Naive thymus-derived CD4-positive, alpha-beta T cell (primary cell): ENCODE results near the gene TSSC4. TPM values are rescaled to one million over a fixed set of nuclear protein-coding genes. Genes with fewer than 3 reads are reported as not detected.

Experiments
- ATAC-seq: fragments of 150-1000 bp; cut with Tn5 transposase; 2 replicates; pipeline ENCODE4 v1.10.0; 2021; ENCODE audit warnings: mild to moderate bottlenecking, moderate library complexity
- CTCF ChIA-PET: fragments of 350-600 bp; sonication (Branson Sonifier 250); formaldehyde crosslinking; loops from one replicate; lab custom pipeline; 2021; ENCODE audit warnings: antibody characterized with exemption; lab: Charles Lee
- POLR2A ChIA-PET: fragments of 350-600 bp; sonication (Branson Sonifier 250); formaldehyde crosslinking; loops from one replicate; lab custom pipeline; 2021; ENCODE audit warnings: antibody characterized with exemption, inconsistent platforms; lab: Charles Lee
- DNase-seq, 9 donors: peaks; one replicate each; pipeline versions ENCODE4 v3.0.0 to v3.0.0-alpha.2; 2020 to 2022; ENCODE audit warnings: mixed read lengths in 1 of 9
- H3K27ac ChIP-seq: one replicate; pipeline ENCODE4 v1.7.0; 2013; ENCODE audit warnings: mild to moderate bottlenecking, low read depth, low read length, moderate library complexity
- H3K27me3 ChIP-seq, 2 donors: one replicate each; pipeline ENCODE4 v1.7.0; 2013; ENCODE audit warnings: low read length in 2 of 2, mild to moderate bottlenecking in 2 of 2, moderate library complexity in 2 of 2; ENCODE audit not compliant: control insufficient read depth in 2 of 2, insufficient read depth in 2 of 2
- H3K36me3 ChIP-seq, 3 experiments: 1 replicate in 2 of 3; 2 replicates in 1 of 3; pipeline ENCODE4 v1.7.0; 2013; ENCODE audit warnings: low read length in 3 of 3, mild to moderate bottlenecking in 3 of 3, moderate library complexity in 1 of 3; ENCODE audit not compliant: insufficient read depth in 3 of 3, control insufficient read depth in 2 of 3
- H3K4me1 ChIP-seq, 2 donors: one replicate each; pipeline ENCODE4 v1.7.0; 2013; ENCODE audit warnings: low read length in 2 of 2, mild to moderate bottlenecking in 2 of 2, moderate library complexity in 1 of 2; ENCODE audit not compliant: control insufficient read depth in 2 of 2, insufficient read depth in 2 of 2
- H3K4me3 ChIP-seq: 2 replicates; pipeline ENCODE4 v1.7.0; 2013; ENCODE audit warnings: mild to moderate bottlenecking, low read length
- H3K9me3 ChIP-seq, 3 experiments: 1 replicate in 2 of 3; 2 replicates in 1 of 3; pipeline ENCODE4 v1.7.0; 2013; ENCODE audit warnings: low read length in 3 of 3; ENCODE audit not compliant: control insufficient read depth in 2 of 3
- H3K27ac Mint-ChIP-seq, 9 donors: one replicate each; pipeline ENCODE4 v1.8.0; 2020 to 2022; ENCODE audit warnings: mixed read lengths in 9 of 9, mild to moderate bottlenecking in 8 of 9, moderate library complexity in 5 of 9, inconsistent platforms in 2 of 9
- H3K27me3 Mint-ChIP-seq, 5 donors: one replicate each; pipeline ENCODE4 v1.8.0; 2021 to 2022; ENCODE audit warnings: mixed read lengths in 5 of 5, mild to moderate bottlenecking in 1 of 5
- H3K36me3 Mint-ChIP-seq, 5 donors: one replicate each; pipeline ENCODE4 v1.8.0; 2020 to 2022; ENCODE audit warnings: mixed read lengths in 5 of 5, mild to moderate bottlenecking in 3 of 5, inconsistent platforms in 1 of 5
- H3K4me1 Mint-ChIP-seq, 7 donors: one replicate each; pipeline ENCODE4 v1.8.0; 2020 to 2022; ENCODE audit warnings: mixed read lengths in 7 of 7, mild to moderate bottlenecking in 3 of 7, inconsistent platforms in 1 of 7
- H3K4me3 Mint-ChIP-seq, 10 donors: one replicate each; pipeline ENCODE4 v1.8.0; 2020 to 2022; ENCODE audit warnings: mild to moderate bottlenecking in 10 of 10, mixed read lengths in 10 of 10, moderate library complexity in 6 of 10, inconsistent platforms in 2 of 10
- H3K9me3 Mint-ChIP-seq, 11 donors: one replicate each; pipeline ENCODE4 v1.8.0; 2020 to 2022; ENCODE audit warnings: mixed read lengths in 11 of 11, mild to moderate bottlenecking in 4 of 11, inconsistent platforms in 1 of 11, moderate library complexity in 1 of 11
- intact Hi-C, 2 donors: fragments of 100-400 bp; cut with micrococcal nuclease; formaldehyde crosslinking; loops; one replicate each; pipeline ENCODE4 v1.15.1; 2023
- polyA plus RNA-seq, 2 donors: library from polyadenylated mRNA; unstranded; fragments of 300-500 nt; fragmentation: Illumina TruSeq; gene quantifications; one replicate each; pipeline ENCODE4 v1.2.3, GENCODE V29; 2021
- total RNA-seq, 6 experiments: library from RNA in 5 of 6; stranded (reverse) in 5 of 6; gene quantifications; 1 replicate in 5 of 6; 2 replicates in 1 of 6; pipeline ENCODE4 v1.2.3 and lab custom pipeline; 2021 to 2026

TSSC4 gene
- total and polyA plus RNA-seq, 7 experiments from 2014 or later: 43.6 to 83.7 (median 51.7) TPM

GRCh38 chr11:2414616-2415015 lies 14.1 kb downstream of the TSSC4 start:
- peaks cover 0 to 3% (median 0%) of the 10 kb centered on the region in 7 donors for H3K4me1 Mint-ChIP-seq
- no peak overlapping the region for H3K27ac Mint-ChIP-seq
- CTCF ChIA-PET: no interaction called here
- H3K36me3 Mint-ChIP-seq: no peaks in the 10 kb centered on the region
- no peaks in the 10 kb centered on the region for H3K27me3 Mint-ChIP-seq
- H3K9me3 Mint-ChIP-seq: no peaks in the 10 kb centered on the region
- intact Hi-C loops: no loop called here
- ATAC-seq (no peak), DNase-seq (no peak)
- H3K36me3 ChIP-seq: no peaks in the 10 kb centered on the region
- H3K4me3 Mint-ChIP-seq: no peak overlapping the region
- H3K27me3 ChIP-seq: no peaks in the 10 kb centered on the region
- H3K4me3 ChIP-seq: no peak overlapping the region
- no peaks in the 10 kb centered on the region for H3K4me1 ChIP-seq
- POLR2A ChIA-PET: interaction anchor here (1.1 kb wide), 1 partner anchor 112 kb away, joined by 3 read pairs; no protein-coding TSS in a partner anchor
- no peaks in the 10 kb centered on the region for H3K9me3 ChIP-seq
- no peak overlapping the region for H3K27ac ChIP-seq

- DNase-seq (no peak), ATAC-seq (no peak)
- no peak overlapping the region for H3K27ac ChIP-seq
- Mint-ChIP-seq H3K36me3 (no peaks in the 10 kb centered on the region), H3K27ac (no peak overlapping the region), H3K9me3 (no peaks in the 10 kb centered on the region), H3K4me3 (no peak overlapping the region), H3K27me3 (no peaks in the 10 kb centered on the region), H3K4me1 (peaks cover 0 to 3% (median 2%) of the 10 kb centered on the region in 7 donors)
- ChIA-PET CTCF (no interaction called here), POLR2A (interaction anchor here (1.1 kb wide), 1 partner anchor 113 kb away, joined by 3 read pairs; no protein-coding TSS in a partner anchor)
- H3K9me3 ChIP-seq: no peaks in the 10 kb centered on the region
- H3K4me1 ChIP-seq: peaks cover 0 to 2% of the 10 kb centered on the region in 2 donors
- intact Hi-C loops: no loop called here
- no peaks in the 10 kb centered on the region for H3K27me3 ChIP-seq
- H3K4me3 ChIP-seq: no peak overlapping the region
- no peaks in the 10 kb centered on the region for H3K36me3 ChIP-seq
These were observed 14.6 kb downstream of the TSSC4 start for GRCh38 chr11:2415171-2415570.

- H3K4me3 Mint-ChIP-seq: no peak overlapping the region
- ATAC-seq: no peak
- DNase-seq: no peak
- H3K27ac Mint-ChIP-seq: no peak overlapping the region
- H3K36me3 Mint-ChIP-seq: no peaks in the 10 kb centered on the region
- no peak overlapping the region for H3K4me3 ChIP-seq
- CTCF ChIA-PET: no interaction called here
- peaks cover 0 to 3% (median 2%) of the 10 kb centered on the region in 7 donors for H3K4me1 Mint-ChIP-seq
- no peaks in the 10 kb centered on the region for H3K9me3 ChIP-seq
- no peaks in the 10 kb centered on the region for H3K27me3 ChIP-seq
- no peak overlapping the region for H3K27ac ChIP-seq
- POLR2A ChIA-PET: no interaction called here
- H3K9me3 Mint-ChIP-seq: no peaks in the 10 kb centered on the region
- H3K4me1 ChIP-seq: peaks cover 0 to 9% of the 10 kb centered on the region in 2 donors
- H3K27me3 Mint-ChIP-seq: no peaks in the 10 kb centered on the region
- H3K36me3 ChIP-seq: no peaks in the 10 kb centered on the region
- intact Hi-C loops: no loop called here
These were observed 15.2 kb downstream of the TSSC4 start for GRCh38 chr11:2415601-2416380.

GRCh38 chr11:2416765-2417164 lies 16.2 kb downstream of the TSSC4 start:
- peaks cover 0 to 3% (median 2%) of the 10 kb centered on the region in 7 donors for H3K4me1 Mint-ChIP-seq
- CTCF ChIA-PET: interaction anchor here (7.2 kb wide), 1 partner anchor 114 kb away, joined by 167 read pairs; the partner anchor contains the start of genes C11orf21 and TSPAN32
- intact Hi-C loops: no loop called here

GRCh38 chr11:2417856-2418692 lies 17.5 kb downstream of the TSSC4 start:
- ChIA-PET POLR2A (interaction anchor here (0.8 to 3.4 kb wide), 3 partner anchors 111 to 116 kb away, joined by 3 to 20 read pairs (median 3); partner anchors contain the start of genes C11orf21 and TSPAN32), CTCF (interaction anchor here (0.7 to 7.2 kb wide), 4 partner anchors 114 to 812 kb away, joined by 3 to 167 read pairs (median 22); partner anchors contain the start of genes C11orf21 and TSPAN32)
- Mint-ChIP-seq H3K27me3 (no peaks in the 10 kb centered on the region), H3K4me3 (no peak overlapping the region), H3K9me3 (no peaks in the 10 kb centered on the region), H3K4me1 (peaks cover 0 to 3% (median 2%) of the 10 kb centered on the region in 7 donors), H3K36me3 (no peaks in the 10 kb centered on the region), H3K27ac (no peak overlapping the region)
- Histone ChIP-seq H3K27me3 (no peaks in the 10 kb centered on the region), H3K27ac (no peak overlapping the region), H3K9me3 (no peaks in the 10 kb centered on the region), H3K4me3 (no peak overlapping the region), H3K36me3 (no peaks in the 10 kb centered on the region), H3K4me1 (peaks cover 0 to 10% of the 10 kb centered on the region in 2 donors)
- ATAC-seq (no peak), DNase-seq (no peak)
- intact Hi-C loops: no loop called here

More at GRCh38 chr11:2416765-2417164, 16.2 kb downstream of the TSSC4 start:
- Mint-ChIP-seq H3K27me3 (no peaks in the 10 kb centered on the region), H3K27ac (peak overlapping the region in 1 of 9 donors; percentile 59), H3K36me3 (no peaks in the 10 kb centered on the region), H3K9me3 (no peaks in the 10 kb centered on the region), H3K4me3 (no peak overlapping the region)
- ATAC-seq: no peak
- Histone ChIP-seq H3K27me3 (no peaks in the 10 kb centered on the region), H3K4me3 (no peak overlapping the region), H3K9me3 (no peaks in the 10 kb centered on the region), H3K36me3 (no peaks in the 10 kb centered on the region), H3K27ac (no peak overlapping the region), H3K4me1 (peaks cover 0 to 10% of the 10 kb centered on the region in 2 donors)
- no peak for DNase-seq
- POLR2A ChIA-PET: interaction anchor here (0.8 kb wide), 1 partner anchor 112 kb away, joined by 4 read pairs; no protein-coding TSS in a partner anchor

- intact Hi-C loops: no loop called here
- Histone ChIP-seq H3K27ac (no peak overlapping the region), H3K4me1 (peaks cover 0 to 10% of the 10 kb centered on the region in 2 donors), H3K4me3 (no peak overlapping the region), H3K36me3 (no peaks in the 10 kb centered on the region), H3K27me3 (no peaks in the 10 kb centered on the region), H3K9me3 (no peaks in the 10 kb centered on the region)
- peaks cover 0 to 3% (median 2%) of the 10 kb centered on the region in 7 donors for H3K4me1 Mint-ChIP-seq
- no peak for DNase-seq
- ATAC-seq: no peak
- H3K27me3 Mint-ChIP-seq: no peaks in the 10 kb centered on the region
- H3K4me3 Mint-ChIP-seq: peak overlapping the region in 1 of 10 donors; percentile 14
- no peaks in the 10 kb centered on the region for H3K36me3 Mint-ChIP-seq
- H3K27ac Mint-ChIP-seq: peak overlapping the region in 1 of 9 donors; percentile 9
- POLR2A ChIA-PET: interaction anchor here (1.1 to 3.4 kb wide), 2 partner anchors 112 to 116 kb away, joined by 3 to 20 read pairs; partner anchors contain the start of genes C11orf21 and TSPAN32
- CTCF ChIA-PET: interaction anchor here (0.9 to 7.2 kb wide), 8 partner anchors 19 to 255 kb away, joined by 4 to 167 read pairs (median 14); partner anchors contain the start of genes C11orf21, TSPAN32 and TSSC4
- H3K9me3 Mint-ChIP-seq: no peaks in the 10 kb centered on the region
These were observed 18.3 kb downstream of the TSSC4 start for GRCh38 chr11:2418693-2419360.
